SK-N-SH (cell line): ENCODE measurements around the gene NR6A1. TPM values are rescaled to one million over a fixed set of nuclear protein-coding genes. Genes with fewer than 3 reads are reported as not detected.

ENCODE experiments used
- CTCF ChIA-PET: fragments of 300-600, 350-600 bp; formaldehyde crosslinking; extraction: SDS; loops from one replicate; lab custom pipeline; 2021; lab: Yijun Ruan, JAX
- POLR2A ChIA-PET: fragments of 350-600 bp; sonication (Branson Sonifier 250); formaldehyde crosslinking; extraction: SDS; loops from one replicate; lab custom pipeline; 2020; ENCODE audit warnings: antibody characterized with exemption, inconsistent platforms; lab: Yijun Ruan, JAX
- DNase-seq: peaks from one replicate; pipeline ENCODE4 v3.0.0; 2012
- H2AFZ ChIP-seq: fragments of 200-600 bp; sonication (generic); 2 replicates; pipeline ENCODE4 v1.8.1; 2016; ENCODE audit warnings: antibody characterized with exemption, mild to moderate bottlenecking, low read depth
- H3F3A ChIP-seq: fragments of 200-600 bp; sonication (generic); replicated peaks from 2 replicates; pipeline ENCODE3; 2016; ENCODE audit warnings: antibody characterized with exemption, mild to moderate bottlenecking; ENCODE audit not compliant: insufficient read depth
- H3K27ac ChIP-seq, 2 experiments: fragments of 200-500 bp in 1 of 2; fragments of 200-600 bp in 1 of 2; sonication (Bioruptor generic) in 1 of 2; sonication (generic), shearing (Covaris generic) in 1 of 2; 2 replicates each; pipeline versions ENCODE4 v1.5.1 to v1.6.1; 2014 to 2016; ENCODE audit warnings: low read depth in 2 of 2, inconsistent platforms in 1 of 2, low read length in 1 of 2, mild to moderate bottlenecking in 1 of 2, mixed read lengths in 1 of 2
- H3K27me3 ChIP-seq: fragments of 200-600 bp; sonication (generic), shearing (Covaris generic); 2 replicates; pipeline ENCODE4 v1.6.1; 2016; ENCODE audit warnings: mixed run types; ENCODE audit not compliant: insufficient read depth
- H3K36me3 ChIP-seq, 2 experiments: fragments of 200-500 bp in 1 of 2; fragments of 200-600 bp in 1 of 2; sonication (Bioruptor generic) in 1 of 2; sonication (generic) in 1 of 2; replicated peaks in 1 of 2; 2 replicates each; pipeline versions ENCODE3 to v1.5.1; 2014 to 2016; ENCODE audit warnings: low read length in 1 of 2, mild to moderate bottlenecking in 1 of 2; ENCODE audit not compliant: insufficient read depth in 2 of 2, control insufficient read depth in 1 of 2
- H3K4me1 ChIP-seq, 2 experiments: fragments of 200-500 bp in 1 of 2; fragments of 200-600 bp in 1 of 2; sonication (Bioruptor generic) in 1 of 2; sonication (generic), shearing (Covaris generic) in 1 of 2; 2 replicates each; pipeline versions ENCODE4 v1.5.1 to v1.6.1; 2014 to 2016; ENCODE audit warnings: low read depth in 1 of 2, low read length in 1 of 2, mixed run types in 1 of 2; ENCODE audit not compliant: insufficient read depth in 2 of 2, control insufficient read depth in 1 of 2
- H3K4me2 ChIP-seq: fragments of 200-600 bp; sonication (generic), shearing (Covaris generic); 2 replicates; pipeline ENCODE4 v1.6.1; 2017; ENCODE audit warnings: mixed run types
- H3K4me3 ChIP-seq, 2 experiments: fragments of 200-500 bp in 1 of 2; fragments of 200-600 bp in 1 of 2; sonication (Bioruptor generic) in 1 of 2; sonication (generic), shearing (Covaris generic) in 1 of 2; 2 replicates each; pipeline versions ENCODE4 v1.5.1 to v1.8.1; 2014 to 2016; ENCODE audit warnings: low read depth in 2 of 2, inconsistent platforms in 1 of 2, low read length in 1 of 2, mild to moderate bottlenecking in 1 of 2, mixed read lengths in 1 of 2, moderate library complexity in 1 of 2
- H3K79me2 ChIP-seq: fragments of 200-600 bp; sonication (generic); 2 replicates; pipeline ENCODE4 v1.8.1; 2017; ENCODE audit warnings: mild to moderate bottlenecking; ENCODE audit not compliant: insufficient read depth
- H3K9ac ChIP-seq: fragments of 200-600 bp; sonication (generic); 2 replicates; pipeline ENCODE4 v1.6.1; 2017; ENCODE audit warnings: mixed run types
- H3K9me2 ChIP-seq: fragments of 200-600 bp; sonication (generic); 2 replicates; pipeline ENCODE4 v1.6.1; 2017; ENCODE audit warnings: mixed run types
- H3K9me3 ChIP-seq: fragments of 200-600 bp; sonication (generic); 2 replicates; pipeline ENCODE4 v1.6.1; 2017; ENCODE audit warnings: mixed run types, mild to moderate bottlenecking, moderate library complexity
- H4K20me1 ChIP-seq: fragments of 200-600 bp; sonication (generic); 2 replicates; pipeline ENCODE4 v1.6.1; 2017; ENCODE audit warnings: mild to moderate bottlenecking, mixed run types; ENCODE audit not compliant: insufficient read depth
- CHD2 ChIP-seq: fragments of 150-350 bp; IDR thresholded peaks from 2 replicates; pipeline ENCODE4 v1.6.1; 2018; ENCODE audit warnings: low read length; ENCODE audit not compliant: partially characterized antibody
- CTCF ChIP-seq: fragments of 200-600 bp; sonication (generic); IDR thresholded peaks from 2 replicates; pipeline ENCODE4 v1.6.1; 2017; ENCODE audit warnings: antibody characterized with exemption, mild to moderate bottlenecking, moderate library complexity
- ELF1 ChIP-seq: IDR thresholded peaks from 2 replicates; pipeline ENCODE4 v1.4.0; 2012
- EZH2phosphoT487 ChIP-seq: fragments of 200-600 bp; sonication (generic); IDR thresholded peaks from 2 replicates; pipeline ENCODE4 v1.6.1; 2017; ENCODE audit warnings: low read depth, mixed run types, mild to moderate bottlenecking, antibody characterized with exemption, moderate library complexity, borderline replicate concordance
- FOXJ3 ChIP-seq: sonication (generic); formaldehyde crosslinking; IDR thresholded peaks from 2 replicates; pipeline ENCODE4 v1.5.1; 2020; ENCODE audit warnings: mild to moderate bottlenecking, missing genetic modification reagents
- FOXM1 ChIP-seq: IDR thresholded peaks from 2 replicates; pipeline ENCODE4 v1.4.0; 2012; ENCODE audit warnings: low read depth, mild to moderate bottlenecking
- GABPA ChIP-seq: IDR thresholded peaks from 2 replicates; pipeline ENCODE4 v1.4.0; 2012; ENCODE audit warnings: low read depth, mild to moderate bottlenecking
- GATA2 ChIP-seq: sonication (generic); formaldehyde crosslinking; IDR thresholded peaks from 2 replicates; pipeline ENCODE4 v1.5.0; 2020; ENCODE audit warnings: mild to moderate bottlenecking, missing genetic modification reagents
- MAX ChIP-seq: IDR thresholded peaks from 2 replicates; pipeline ENCODE4 v1.4.0; 2012; ENCODE audit warnings: low read depth
- NRF1 ChIP-seq: IDR thresholded peaks from 2 replicates; pipeline ENCODE4 v1.6.1; 2012; ENCODE audit warnings: low read depth, mild to moderate bottlenecking, low read length
- RCOR1 ChIP-seq: fragments of 150-350 bp; IDR thresholded peaks from 2 replicates; pipeline ENCODE4 v1.6.1; 2017; ENCODE audit warnings: antibody characterized with exemption, low read length
- RFX5 ChIP-seq: IDR thresholded peaks from 2 replicates; pipeline ENCODE4 v1.6.1; 2012; ENCODE audit warnings: mild to moderate bottlenecking, improper control_type of control experiment, low read length
- RXRA ChIP-seq: IDR thresholded peaks from 2 replicates; pipeline ENCODE4 v1.4.0; 2012; ENCODE audit warnings: low read depth, mild to moderate bottlenecking, borderline replicate concordance
- TAF1 ChIP-seq: IDR thresholded peaks from 2 replicates; pipeline ENCODE4 v1.6.1; 2012; ENCODE audit warnings: low read depth, mild to moderate bottlenecking, low read length, moderate library complexity, borderline replicate concordance
- ZBTB33 ChIP-seq: IDR thresholded peaks from 2 replicates; pipeline ENCODE4 v1.4.0; 2012; ENCODE audit warnings: low read depth, borderline replicate concordance
- WGBS: methylation state at CpG from one replicate; pipeline ENCODE4 v1.1.6; 2017; ENCODE audit warnings: low lambda C conversion rate; 5-methylcytosine and 5-hydroxymethylcytosine counted together
- polyA plus RNA-seq, 3 experiments: library from polyadenylated mRNA; depleted of rRNA; stranded (reverse); fragments of >200 nt; gene quantifications; 2 replicates each; pipeline ENCODE4 v1.2.3, GENCODE V29; 2012
- TF ChIP-seq, protein P1 (sequence below): IDR thresholded peaks from 2 replicates; pipeline ENCODE4 v1.6.1; 2012; ENCODE audit warnings: mild to moderate bottlenecking, low read depth, low read length, moderate library complexity

Gene NR6A1
- polyA plus RNA-seq, 1 of the 3 experiments (the other 2 are of a cell fraction) = 1.2 TPM

DNA sequence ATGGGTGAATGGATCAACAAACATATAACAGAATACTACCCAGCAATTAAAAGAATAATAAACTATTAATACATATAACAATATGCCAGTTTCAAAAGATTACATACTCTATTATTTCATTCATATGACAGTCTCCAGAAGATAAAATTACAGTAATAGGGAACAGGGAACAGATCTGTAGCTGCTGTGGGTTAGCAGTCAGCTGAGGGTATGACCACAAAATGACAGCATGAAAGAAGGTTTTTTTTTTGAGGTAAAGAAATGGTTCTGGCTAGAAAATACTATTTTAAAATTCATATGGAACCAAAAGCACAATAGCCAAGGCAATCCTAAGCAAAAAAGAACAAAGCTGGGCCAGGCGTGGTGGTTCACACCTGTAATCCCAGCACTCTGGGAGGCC, 190.9 kb downstream of the NR6A1 start (continued):
- no peak for TF ChIP-seq MAX
- TF ChIP-seq CHD2 = no peak

DNA sequence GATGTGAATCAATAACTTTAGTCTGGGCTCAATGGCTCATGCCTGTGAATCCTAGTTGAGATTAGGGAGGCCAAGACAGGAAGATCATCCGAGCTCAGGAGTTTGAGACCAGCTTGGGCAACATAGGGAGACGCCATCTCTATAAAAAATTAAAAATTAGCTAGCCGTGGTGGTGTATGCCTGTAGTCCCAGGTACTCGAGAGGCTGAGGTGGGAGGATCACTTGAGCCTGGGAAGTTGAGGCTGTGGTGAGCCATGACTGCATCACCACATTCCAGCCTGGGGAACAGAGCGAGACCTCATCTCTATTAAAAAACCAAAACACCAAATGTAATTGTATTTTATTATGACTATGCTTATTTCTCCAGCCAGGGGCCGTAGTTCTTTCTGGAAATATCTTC, 194.4 kb downstream of the NR6A1 start:
- POLR2A ChIA-PET = no interaction called here
- TF ChIP-seq ELF1 = no peak
- no peak for TF ChIP-seq FOXJ3
- no peak for TF ChIP-seq RFX5
- TF ChIP-seq EZH2phosphoT487 = no peak
- TF ChIP-seq CTCF = no peak
- TF ChIP-seq GABPA = no peak
- no peak for TF ChIP-seq TAF1
- TF ChIP-seq CHD2 = no peak
- TF ChIP-seq RXRA = no peak

DNA sequence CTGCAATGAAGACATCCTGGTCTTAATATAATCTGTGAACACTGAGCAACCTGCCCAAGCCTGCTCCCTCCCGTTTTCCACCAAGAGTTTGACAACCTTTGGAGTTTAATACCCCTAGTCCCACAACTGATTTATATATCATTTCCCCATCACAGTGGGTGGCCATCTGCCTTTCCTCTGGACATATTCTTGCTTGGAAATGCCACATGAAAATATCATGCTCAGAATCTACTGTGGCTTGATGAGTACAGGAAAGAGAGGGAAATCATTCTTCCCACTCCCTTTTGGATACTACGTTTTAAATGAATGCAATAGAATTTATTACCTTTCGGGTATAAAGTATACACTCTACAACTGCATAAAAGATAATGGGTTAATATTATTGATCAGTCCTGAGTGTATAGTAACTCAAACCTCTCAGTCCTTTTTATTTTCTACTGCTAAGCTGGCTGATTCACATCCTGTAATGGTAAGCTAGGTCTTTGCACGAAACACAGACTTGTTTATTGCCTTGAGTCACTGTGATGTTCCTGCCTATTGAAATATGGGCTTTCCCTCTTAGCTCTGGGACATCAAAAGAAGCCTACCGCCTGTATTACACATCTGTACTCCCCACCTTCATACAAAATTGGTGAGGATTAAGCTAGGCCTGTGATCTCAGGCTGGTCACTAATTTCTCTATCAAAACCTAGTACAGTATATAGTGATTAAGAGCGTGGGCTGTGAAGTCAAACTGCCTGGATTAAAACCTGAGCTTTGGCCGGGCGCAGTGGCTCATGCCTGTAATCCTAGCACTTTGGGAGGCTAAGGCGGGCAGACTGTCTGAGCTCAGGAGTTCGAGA, 196.4 kb downstream of the NR6A1 start:
- no peak for DNase-seq
- no peak overlapping the region for H3K4me2 ChIP-seq
- H3K4me3 ChIP-seq = no peak overlapping the region
- H3K9me2 ChIP-seq = no peaks in the 10 kb centered on the region
- no peaks in the 10 kb centered on the region for H3K9me3 ChIP-seq
- H3K27ac ChIP-seq = no peak overlapping the region; a peak in 1 of 4 replicates
- 80% methylated on average over 7 of the region's 10 CpGs for WGBS
- no peaks in the 10 kb centered on the region for H3K36me3 ChIP-seq
- H3K79me2 ChIP-seq = no peaks in the 10 kb centered on the region
- POLR2A ChIA-PET = no interaction called here
- CTCF ChIA-PET = interaction anchor here (0.8 to 3.8 kb wide), 8 partner anchors 12 to 197 kb away, joined by 3 to 18 read pairs (median 5); partner anchors contain the start of gene NR6A1
- no peaks in the 10 kb centered on the region for H4K20me1 ChIP-seq
- peaks cover 6 to 7% of the 10 kb centered on the region in 2 experiments; a peak in 3 of 4 replicates for H3K4me1 ChIP-seq
- H3K27me3 ChIP-seq = no peaks in the 10 kb centered on the region
- no peak overlapping the region for H2AFZ ChIP-seq
- H3F3A ChIP-seq = no peaks in the 10 kb centered on the region
- no peak overlapping the region for H3K9ac ChIP-seq
- no peak for TF ChIP-seq NRF1
- TF ChIP-seq GABPA = no peak
- no peak for TF ChIP-seq MAX
- TF ChIP-seq ZBTB33 = no peak
- TF ChIP-seq, protein P1, sequence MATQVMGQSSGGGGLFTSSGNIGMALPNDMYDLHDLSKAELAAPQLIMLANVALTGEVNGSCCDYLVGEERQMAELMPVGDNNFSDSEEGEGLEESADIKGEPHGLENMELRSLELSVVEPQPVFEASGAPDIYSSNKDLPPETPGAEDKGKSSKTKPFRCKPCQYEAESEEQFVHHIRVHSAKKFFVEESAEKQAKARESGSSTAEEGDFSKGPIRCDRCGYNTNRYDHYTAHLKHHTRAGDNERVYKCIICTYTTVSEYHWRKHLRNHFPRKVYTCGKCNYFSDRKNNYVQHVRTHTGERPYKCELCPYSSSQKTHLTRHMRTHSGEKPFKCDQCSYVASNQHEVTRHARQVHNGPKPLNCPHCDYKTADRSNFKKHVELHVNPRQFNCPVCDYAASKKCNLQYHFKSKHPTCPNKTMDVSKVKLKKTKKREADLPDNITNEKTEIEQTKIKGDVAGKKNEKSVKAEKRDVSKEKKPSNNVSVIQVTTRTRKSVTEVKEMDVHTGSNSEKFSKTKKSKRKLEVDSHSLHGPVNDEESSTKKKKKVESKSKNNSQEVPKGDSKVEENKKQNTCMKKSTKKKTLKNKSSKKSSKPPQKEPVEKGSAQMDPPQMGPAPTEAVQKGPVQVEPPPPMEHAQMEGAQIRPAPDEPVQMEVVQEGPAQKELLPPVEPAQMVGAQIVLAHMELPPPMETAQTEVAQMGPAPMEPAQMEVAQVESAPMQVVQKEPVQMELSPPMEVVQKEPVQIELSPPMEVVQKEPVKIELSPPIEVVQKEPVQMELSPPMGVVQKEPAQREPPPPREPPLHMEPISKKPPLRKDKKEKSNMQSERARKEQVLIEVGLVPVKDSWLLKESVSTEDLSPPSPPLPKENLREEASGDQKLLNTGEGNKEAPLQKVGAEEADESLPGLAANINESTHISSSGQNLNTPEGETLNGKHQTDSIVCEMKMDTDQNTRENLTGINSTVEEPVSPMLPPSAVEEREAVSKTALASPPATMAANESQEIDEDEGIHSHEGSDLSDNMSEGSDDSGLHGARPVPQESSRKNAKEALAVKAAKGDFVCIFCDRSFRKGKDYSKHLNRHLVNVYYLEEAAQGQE = no peak
- TF ChIP-seq RCOR1 = no peak
- no peak for TF ChIP-seq FOXM1
- no peak for TF ChIP-seq GATA2

More for the DNA sequence above, 194.4 kb downstream of the NR6A1 start:
- no peak for DNase-seq
- H3K36me3 ChIP-seq = no peaks in the 10 kb centered on the region
- 93% methylated on average over 6 of the region's 6 CpGs for WGBS
- no peaks in the 10 kb centered on the region for H3F3A ChIP-seq
- CTCF ChIA-PET = interaction anchor here (0.6 to 3.8 kb wide), 7 partner anchors 14 to 567 kb away, joined by 3 to 18 read pairs (median 6); partner anchors contain the start of gene WDR38
- no peaks in the 10 kb centered on the region; the same call in 1 of the 2 replicates for H3K79me2 ChIP-seq
- no peak overlapping the region for H2AFZ ChIP-seq
- H3K9me3 ChIP-seq = no peaks in the 10 kb centered on the region
- H3K9me2 ChIP-seq = no peaks in the 10 kb centered on the region
- no peak overlapping the region for H3K27ac ChIP-seq
- H4K20me1 ChIP-seq = no peaks in the 10 kb centered on the region
- no peak overlapping the region for H3K9ac ChIP-seq
- no peaks in the 10 kb centered on the region; a peak in 2 of 4 replicates for H3K4me1 ChIP-seq
- no peak overlapping the region for H3K4me3 ChIP-seq
- no peaks in the 10 kb centered on the region for H3K27me3 ChIP-seq
- no peak overlapping the region for H3K4me2 ChIP-seq
